Right ventricle myocardium superior (tissue), 1 donor: ENCODE results near the gene SLC22A16. TPM values are rescaled to one million over a fixed set of nuclear protein-coding genes. Genes with fewer than 3 reads are reported as not detected.
"Not testable (repeated sequence)": the region's sequence is repeated elsewhere in the genome, so short reads cannot be mapped to it uniquely, and the experiment has no call there.

Experiments
- ATAC-seq: fragments of 200-7000 bp; cut with Tn5 transposase; one replicate; pipeline ENCODE4 v1.9.1; 2020; ENCODE audit warnings: mild to moderate bottlenecking; ENCODE audit not compliant: poor library complexity
- DNase-seq: peaks from one replicate; pipeline ENCODE4 v3.0.0-alpha.2; 2020
- intact Hi-C: fragments of 100-400 bp; cut with DNase I; formaldehyde crosslinking; loops from one replicate; pipeline ENCODE4 v1.11.2; 2022
- long read RNA-seq: library from polyadenylated mRNA; unstranded; transcript quantifications from one replicate; pipeline ENCODE4 v2.0.0, GENCODE V29; 2021
- total RNA-seq: library from RNA; stranded (reverse); fragmentation: NEBNext Ultra II Directional; extraction: Animal tissue kit (Norgen Biotek cat#: 25700); gene quantifications from one replicate; pipeline ENCODE4 v1.2.1, GENCODE V29; 2021
- donor health status: DM: no; HTN: yes; CAD: no; lungs with severe emphysema.

SLC22A16 gene, protein sequence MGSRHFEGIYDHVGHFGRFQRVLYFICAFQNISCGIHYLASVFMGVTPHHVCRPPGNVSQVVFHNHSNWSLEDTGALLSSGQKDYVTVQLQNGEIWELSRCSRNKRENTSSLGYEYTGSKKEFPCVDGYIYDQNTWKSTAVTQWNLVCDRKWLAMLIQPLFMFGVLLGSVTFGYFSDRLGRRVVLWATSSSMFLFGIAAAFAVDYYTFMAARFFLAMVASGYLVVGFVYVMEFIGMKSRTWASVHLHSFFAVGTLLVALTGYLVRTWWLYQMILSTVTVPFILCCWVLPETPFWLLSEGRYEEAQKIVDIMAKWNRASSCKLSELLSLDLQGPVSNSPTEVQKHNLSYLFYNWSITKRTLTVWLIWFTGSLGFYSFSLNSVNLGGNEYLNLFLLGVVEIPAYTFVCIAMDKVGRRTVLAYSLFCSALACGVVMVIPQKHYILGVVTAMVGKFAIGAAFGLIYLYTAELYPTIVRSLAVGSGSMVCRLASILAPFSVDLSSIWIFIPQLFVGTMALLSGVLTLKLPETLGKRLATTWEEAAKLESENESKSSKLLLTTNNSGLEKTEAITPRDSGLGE
- total RNA-seq = not detected
- long read RNA-seq = 0 reads

DNA sequence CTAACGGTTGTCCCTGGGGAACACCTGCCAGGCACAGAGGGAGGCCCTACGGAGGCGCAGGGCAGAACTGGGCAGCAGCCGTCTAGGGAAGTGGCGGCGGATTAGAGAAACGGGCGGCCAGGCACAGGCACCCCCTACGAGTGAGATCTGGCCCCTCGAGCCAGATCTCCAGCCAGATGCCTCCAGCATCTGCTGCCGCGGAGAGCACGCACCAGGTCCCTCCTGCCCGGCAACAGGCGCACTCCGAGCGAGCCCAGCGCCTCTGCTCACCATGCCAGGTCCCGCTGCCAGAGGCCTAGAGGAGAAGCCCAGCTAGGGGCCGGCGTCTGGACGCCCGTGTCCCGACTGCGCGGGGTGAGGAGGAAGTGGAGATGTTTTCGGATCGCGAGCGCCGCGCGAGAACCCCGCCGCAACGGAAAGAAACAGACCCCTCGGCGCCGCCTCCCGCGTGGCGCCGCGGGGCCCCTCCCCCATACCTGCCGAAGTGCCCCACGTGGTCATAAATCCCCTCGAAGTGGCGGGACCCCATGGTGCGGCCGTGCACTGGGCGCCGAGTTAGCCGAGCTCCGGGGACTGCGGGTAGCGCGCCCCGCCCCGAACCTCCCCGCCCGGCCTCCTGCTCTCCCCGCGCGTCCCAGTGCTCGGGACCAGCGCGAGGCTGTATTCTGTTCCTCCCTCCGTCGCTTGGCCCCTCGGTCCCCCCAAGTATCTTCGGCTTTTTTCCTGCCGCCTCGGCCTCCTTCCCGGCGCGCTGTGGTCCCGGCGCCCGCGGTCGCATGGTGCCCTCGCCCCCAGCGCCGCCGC lies at the start of gene SLC22A16:
Gene SLC22A16, minus strand, starts transcription at position 568 of the 804 bp plus-strand sequence. Its CDS starts 39 bp downstream, at position 529.
- peak; percentile 53 for ATAC-seq
- peak; percentile 44 for DNase-seq
- intact Hi-C loops = no loop called here

DNA sequence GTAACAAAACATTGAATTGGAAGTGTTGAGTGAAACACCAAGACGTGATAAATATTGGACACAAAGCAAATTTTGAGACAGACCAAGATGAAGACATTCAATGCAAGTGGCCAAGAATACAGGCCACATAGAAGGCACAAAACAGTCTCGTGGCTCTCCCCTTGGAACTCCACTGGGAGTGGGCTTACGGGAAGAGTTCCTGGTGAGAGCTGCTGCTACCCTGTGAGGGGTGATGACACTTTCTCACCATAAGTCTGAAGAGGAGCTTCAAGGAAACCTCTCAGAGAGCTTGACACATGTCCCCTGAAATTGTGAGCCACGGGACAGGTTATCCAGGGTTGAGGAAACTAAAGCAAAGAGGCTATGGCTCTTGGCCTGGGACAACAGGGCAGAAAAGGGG lies 48.6 kb upstream of the SLC22A16 start:
- ATAC-seq (no peak), DNase-seq (no peak)
- intact Hi-C loops = loop anchor here (5.0 kb wide), 1 partner anchor 427 kb away; no protein-coding TSS in a partner anchor

DNA sequence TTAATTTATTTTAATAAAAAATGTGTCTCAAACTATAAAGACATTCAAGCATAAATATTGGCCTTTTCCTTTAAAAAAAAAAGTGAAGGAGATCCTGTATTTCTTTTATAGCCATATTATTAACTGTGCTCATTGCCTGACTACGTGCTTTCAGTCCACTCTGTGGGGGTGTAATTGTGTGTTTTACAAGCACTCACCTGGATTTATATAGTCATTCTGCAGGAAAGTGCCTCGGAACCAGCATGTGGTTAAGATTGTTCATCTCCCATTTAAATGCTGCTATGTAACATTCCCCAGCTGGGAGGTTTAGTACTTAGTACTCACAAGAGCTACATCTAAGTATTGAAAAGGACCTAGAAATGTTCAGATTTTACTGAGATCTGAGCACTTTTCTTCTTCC lies 47.9 kb upstream of the SLC22A16 start:
- DNase-seq (no peak), ATAC-seq (no peak)
- intact Hi-C loops = no loop called here

DNA sequence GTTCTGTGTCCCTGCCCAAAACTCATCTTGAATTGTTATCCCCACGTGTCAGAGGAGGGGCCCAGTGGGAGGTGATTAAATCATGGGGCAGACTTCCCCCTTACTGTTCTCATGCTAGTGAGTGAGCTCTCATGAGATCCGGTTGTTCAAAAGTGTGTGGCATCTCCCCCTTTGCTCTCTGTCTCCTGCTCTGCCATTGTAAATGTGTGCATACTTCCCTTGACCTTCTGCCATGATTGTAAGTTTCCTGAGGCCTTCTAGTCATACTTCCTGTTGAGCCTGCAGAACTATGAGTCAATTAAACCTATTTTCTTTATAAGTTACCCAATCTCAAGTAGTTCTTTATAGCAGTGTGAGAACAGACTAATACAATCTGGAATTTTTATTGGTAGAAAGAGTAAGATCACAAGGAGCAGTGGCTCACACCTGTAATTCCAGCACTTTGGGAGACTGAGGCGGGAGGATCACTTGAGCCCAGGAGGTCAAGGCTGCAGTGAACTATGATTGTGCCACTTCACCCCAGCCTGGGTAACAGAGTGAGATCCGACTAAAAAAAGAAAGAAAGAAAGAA lies 47.1 kb upstream of the SLC22A16 start:
- intact Hi-C loops = no loop called here
- ATAC-seq = no peak
- no peak for DNase-seq

DNA sequence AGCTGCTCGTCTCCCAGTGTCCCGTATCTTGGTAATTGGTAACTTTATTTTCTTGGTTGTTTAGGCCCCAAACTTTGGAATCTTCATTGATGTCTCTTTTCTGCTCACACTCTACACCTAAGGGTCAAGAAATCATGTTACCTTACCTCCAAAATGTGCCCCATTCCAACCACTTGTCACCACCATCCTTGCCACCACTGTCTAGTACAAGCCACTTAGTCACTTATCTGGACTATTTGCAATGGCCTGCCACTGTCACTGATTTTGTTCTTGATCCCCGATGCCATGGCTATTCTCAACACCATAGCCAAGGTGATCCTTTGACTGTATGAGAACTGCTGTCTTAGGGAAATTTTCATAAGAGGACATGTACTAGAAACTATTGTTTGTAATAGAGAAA lies 46.0 kb upstream of the SLC22A16 start:
- intact Hi-C loops = no loop called here
- ATAC-seq (peak; percentile 28), DNase-seq (no peak)

DNA sequence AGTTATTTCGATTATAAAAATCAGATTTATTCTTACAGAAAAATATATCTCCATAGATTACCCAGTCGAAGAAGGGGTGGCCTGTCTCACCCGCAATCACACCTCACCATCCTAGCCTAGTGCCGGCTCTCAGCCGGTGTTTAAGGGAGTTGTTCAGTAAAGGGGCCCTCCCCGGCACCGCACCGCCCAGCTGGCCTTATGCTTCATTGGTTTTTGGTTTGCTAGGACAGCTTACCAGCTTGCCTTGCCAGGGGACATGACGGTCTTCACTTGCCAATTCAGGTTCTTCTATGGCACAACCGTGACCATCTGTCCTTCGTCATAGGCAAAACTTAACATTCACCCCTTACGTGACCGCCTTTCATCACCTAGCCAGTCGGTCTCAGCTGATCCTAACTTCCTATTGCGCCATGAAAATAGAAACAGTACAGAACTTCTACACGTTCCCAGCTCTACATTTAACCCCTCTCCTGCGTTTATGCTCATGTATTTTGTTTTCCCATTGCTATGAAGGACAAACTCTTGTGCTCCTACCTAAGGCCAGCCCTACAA lies 44.7 kb upstream of the SLC22A16 start:
- intact Hi-C loops = no loop called here
- DNase-seq (no peak), ATAC-seq (peak; percentile 54)

DNA sequence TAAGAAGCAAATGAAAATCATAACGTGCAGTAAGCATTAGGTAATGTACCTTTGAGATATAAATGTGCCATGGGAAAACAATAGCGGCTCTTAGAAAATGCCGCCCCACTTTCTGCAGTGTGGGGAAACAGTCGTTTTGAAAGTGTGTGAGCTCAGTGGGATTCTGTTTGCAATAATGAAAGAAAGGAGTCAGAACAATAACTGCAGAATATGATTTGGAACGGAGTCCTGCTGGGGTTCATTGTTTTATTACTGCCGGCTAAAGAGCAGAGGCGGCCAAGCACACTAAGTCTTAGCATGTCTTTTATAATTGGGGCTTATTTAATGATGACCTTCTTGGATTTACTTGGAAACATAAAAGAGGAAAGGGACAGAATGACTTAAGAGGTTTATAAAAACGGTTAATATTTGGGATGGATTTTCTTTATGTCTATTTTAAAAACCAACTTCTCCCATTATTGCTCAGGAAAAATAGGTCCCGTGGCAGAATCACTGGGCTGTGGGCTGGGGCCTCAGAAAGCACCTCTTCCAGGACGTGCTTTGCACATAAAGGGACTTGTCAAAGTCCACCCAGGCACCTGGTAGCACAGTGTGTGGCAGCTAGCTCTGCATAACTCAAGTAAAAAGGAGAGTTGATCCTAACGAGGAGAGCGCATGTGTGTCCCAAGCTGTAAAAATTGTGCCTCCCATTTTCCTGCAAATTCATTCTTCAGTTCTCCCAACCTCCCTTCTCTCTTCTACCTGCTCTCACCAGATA lies 44.0 kb upstream of the SLC22A16 start:
- intact Hi-C loops = no loop called here
- ATAC-seq = no peak
- DNase-seq = no peak

DNA sequence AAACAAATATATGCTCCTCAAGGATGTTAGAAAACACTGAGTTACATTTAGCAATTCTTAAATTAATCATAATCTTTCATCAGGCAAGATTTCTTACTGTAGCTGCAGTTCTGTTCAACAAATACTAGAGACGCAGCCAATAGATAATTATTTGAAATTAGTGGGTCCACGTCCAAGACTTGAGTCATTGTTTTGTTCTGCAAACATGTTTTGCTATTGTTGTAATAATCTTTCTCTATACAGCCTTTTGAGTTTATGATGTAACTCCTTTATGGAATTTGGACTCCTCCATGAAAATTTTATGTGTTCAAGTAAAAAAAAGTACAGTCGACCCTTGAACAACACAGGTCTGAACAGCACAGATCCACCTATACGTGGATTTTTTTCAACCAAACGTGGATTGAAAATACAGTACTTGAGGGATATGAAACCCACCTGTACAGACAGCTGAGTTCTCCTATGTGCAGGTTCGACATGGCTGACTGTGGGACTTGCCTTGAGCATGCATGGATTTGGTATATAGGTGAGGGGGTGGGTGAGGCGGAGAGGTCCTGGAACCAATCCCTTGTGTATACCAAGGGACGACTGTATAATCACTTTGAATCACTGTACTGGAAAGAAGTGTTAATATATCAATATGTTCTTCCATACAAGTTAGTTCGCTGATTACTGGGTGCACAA lies 41.3 kb upstream of the SLC22A16 start:
- intact Hi-C loops = no loop called here
- ATAC-seq (peak; percentile 10), DNase-seq (no peak)

DNA sequence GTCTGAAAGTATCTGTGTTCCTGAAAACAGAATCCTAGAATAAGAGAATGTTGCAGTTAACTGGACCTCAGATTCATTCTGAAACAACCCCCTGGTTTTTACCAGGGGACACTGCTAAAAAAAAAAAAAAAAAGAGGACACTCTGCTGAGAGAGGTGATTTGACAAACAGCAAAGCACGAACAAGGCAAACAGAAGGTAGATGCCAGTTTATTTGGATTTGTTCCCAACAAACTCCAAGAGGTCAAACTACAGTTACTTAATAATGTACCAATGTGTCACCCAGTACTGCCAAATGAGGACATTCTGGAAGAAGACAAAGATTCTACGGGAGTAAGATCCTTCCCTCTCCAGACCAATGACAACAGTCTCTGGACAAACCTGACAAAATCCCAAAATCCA lies 40.6 kb upstream of the SLC22A16 start:
- DNase-seq = no peak
- intact Hi-C loops = no loop called here
- ATAC-seq = peak; percentile 40

DNA sequence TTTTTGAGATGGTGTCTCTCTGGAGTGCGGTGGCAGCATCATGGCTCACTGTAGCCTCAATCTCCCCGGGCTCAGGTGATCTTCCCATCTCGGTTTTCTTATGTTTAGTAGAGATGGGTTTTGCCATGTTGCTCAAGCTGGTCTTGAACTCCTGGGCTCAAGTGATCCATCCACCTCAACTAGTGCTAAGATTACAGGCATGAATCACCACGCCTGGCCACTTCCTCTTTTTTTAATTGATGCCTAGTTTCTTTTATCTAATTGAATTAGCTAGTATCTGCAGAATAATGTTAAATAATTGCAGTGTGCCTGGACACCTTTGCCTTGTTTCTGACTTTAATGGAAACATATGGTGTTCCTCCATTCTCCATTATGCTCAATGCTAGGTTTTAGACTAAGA lies 38.4 kb upstream of the SLC22A16 start:
- ATAC-seq = no peak
- DNase-seq = no peak
- intact Hi-C loops = no loop called here

DNA sequence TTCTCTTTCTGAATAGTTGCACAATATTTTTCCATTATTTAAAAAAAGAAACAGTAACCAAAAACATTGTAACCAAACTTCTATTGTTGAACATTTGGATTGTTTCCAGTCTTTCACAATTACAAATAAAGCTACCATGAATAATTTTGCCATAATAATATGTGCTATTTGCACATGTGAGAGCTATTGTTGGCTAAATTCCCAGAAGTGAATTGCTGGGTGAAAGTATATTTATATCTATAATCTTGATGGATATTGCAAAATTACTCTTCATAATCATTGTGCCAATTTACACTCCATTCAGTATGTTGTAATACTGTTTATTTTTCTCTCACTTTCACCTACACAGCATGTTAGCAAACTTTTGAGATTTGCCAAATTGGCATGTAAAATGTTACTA lies 36.6 kb upstream of the SLC22A16 start:
- DNase-seq (no peak), ATAC-seq (no peak)
- intact Hi-C loops = no loop called here

DNA sequence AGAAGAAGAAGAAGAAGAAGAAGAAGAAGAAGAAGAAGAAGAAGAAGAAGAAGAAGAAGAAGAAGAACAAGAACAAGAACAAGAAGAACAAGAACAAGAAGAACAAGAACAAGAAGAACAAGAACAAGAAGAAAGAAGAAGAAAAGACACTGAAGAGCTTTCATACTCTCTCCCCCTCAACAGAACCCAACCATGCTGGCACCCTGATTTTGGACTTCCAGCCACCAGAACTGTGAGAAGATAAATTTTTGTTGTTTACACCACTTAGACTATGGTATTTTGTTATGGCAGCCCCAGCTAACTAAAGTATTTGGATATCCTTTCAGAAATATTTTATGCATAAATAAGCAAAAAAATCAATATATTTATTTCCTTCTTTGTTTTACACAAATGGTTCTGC lies 36.1 kb upstream of the SLC22A16 start:
- intact Hi-C loops, ATAC-seq, DNase-seq: not testable (repeated sequence)

DNA sequence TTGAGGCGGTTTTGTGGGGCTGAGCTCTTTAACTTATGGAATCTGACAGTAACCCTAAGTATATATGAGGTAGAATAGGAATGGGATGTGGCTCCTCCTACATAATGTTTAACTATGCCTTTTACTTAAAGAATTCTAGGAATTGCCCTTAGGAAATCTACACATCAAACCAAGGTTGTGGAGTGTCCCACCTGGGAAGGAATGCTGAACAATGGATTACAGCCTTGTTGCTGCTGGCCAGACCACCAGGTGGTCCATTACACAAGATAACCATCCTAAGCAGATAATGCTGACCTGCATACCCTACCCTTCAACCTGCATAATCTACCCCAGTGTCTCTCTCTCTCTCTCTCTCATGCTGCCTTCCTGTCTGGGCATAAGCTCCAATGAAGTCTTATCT lies 35.0 kb upstream of the SLC22A16 start:
- no peak for ATAC-seq
- intact Hi-C loops = no loop called here

DNA sequence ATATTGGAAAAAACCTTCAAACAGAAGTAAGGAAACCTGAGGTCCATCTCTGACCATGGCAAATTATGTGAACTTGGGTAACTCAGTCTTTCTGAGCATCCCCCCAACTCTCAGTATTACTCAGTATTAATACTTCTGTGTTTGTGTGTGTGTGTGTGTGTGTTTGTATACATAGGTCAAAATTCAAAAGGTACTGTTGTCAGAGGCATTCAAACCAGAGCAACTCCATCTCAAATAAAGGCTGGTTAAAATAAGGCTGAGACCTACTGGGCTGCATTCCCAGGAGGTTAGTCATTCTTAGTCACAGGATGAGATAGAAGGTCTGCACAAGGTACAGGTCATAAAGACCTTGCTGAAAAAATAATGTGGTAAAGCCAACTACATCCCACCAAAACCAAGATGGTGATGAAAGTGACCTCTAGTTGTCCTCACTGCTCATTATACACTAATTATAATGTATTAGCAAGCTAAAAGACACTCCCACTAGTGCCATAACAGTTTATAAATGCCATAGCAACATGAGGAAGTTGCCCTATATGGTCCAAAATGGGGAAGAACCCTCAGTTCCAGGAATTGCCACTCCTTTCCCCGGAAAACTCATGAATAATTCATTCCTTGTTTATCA lies 33.3 kb upstream of the SLC22A16 start:
- DNase-seq (no peak), ATAC-seq (peak; percentile 48)
- intact Hi-C loops = no loop called here

More for the DNA sequence above, 35.0 kb upstream of the SLC22A16 start:
- no peak for DNase-seq

DNA sequence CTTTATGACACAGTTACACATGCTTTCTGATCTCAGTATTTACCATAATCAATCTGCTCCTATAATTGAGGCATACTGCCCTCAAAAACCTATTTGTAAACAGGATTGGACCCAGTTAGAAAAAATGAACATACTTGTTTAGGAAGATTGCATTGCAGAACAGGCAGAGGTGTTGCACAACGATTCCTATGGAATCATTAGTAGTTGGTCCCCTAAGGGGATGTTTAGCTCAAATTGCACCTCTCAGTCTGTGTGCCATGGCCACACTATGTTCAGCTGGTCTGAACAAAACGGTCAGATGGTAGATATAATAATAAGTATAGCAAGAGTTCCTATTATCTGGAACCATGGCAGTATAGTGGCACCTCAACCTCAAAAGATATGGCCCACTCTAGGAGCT lies 28.5 kb upstream of the SLC22A16 start:
- ATAC-seq, DNase-seq, intact Hi-C loops: not testable (repeated sequence)

DNA sequence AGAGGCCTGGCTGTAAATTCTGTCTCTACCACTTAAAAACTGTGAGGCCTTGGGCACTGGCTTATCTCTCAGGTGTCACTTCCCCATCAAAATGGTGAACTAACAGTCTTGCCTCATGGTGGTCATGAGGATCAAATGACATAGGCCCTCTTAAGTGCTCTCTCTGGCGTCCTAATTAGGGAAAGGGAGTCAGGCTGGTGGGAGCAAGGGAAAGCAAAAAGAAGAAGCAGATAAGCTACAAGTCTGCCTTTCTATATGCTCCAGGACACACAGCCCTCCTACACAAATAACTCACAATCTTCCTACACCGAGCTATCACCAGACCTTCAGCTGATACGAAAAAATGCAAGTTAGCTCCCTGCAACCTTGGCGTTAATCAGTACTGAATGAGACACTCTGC lies 19.5 kb upstream of the SLC22A16 start:
- DNase-seq = no peak
- ATAC-seq = no peak
- intact Hi-C loops = no loop called here

DNA sequence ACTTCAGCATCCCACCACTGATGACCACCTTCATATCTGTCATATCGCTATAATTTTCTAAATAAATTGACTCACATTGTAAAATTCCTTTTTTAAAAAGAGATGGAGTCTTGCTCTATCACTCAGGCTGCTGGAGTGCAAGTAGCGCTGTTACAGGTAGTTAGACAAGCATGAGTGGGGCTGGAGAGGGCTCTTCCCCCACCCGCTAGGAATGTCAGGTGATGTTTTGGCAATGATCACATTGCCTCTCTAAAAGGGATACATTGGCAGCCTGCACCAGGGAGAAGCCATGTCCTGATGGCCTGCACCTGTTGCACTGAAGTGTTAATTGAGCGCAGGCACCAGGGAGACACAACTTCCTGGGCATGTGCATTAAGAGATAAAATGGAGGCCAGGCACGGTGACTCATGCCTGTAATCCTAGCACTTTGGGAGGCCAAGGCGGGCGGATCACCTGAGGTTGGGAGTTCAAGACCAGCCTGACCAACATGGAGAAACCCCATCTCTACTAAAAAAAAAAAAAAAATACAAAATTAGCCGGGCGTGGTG lies 16.9 kb upstream of the SLC22A16 start:
- DNase-seq = no peak
- ATAC-seq = no peak
- intact Hi-C loops = no loop called here
